ENCODE data around the gene PEX14. TPM values are rescaled to one million over a fixed set of nuclear protein-coding genes. Genes with fewer than 3 reads are reported as not detected.

PEX14 gene
- total and polyA plus RNA-seq, 2 donors (not counting 3 experiments of a cell fraction or from before 2014, with no cell fraction given): 19.5 to 26.5 TPM

- TF ChIP-seq, protein P1, sequence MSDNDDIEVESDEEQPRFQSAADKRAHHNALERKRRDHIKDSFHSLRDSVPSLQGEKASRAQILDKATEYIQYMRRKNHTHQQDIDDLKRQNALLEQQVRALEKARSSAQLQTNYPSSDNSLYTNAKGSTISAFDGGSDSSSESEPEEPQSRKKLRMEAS (IDR thresholded peaks at IDR 0.05; ENCODE audit: insufficient read depth, insufficient read length): no peak
- TF ChIP-seq FOS (IDR thresholded peaks at IDR 0.05; ENCODE audit: borderline replicate concordance, insufficient read depth, low read length) (no peak), EZH2 (IDR thresholded peaks at IDR 0.05; ENCODE audit: borderline replicate concordance, low read depth, low read length, severe bottlenecking) (no peak), POLR2A (IDR thresholded peaks at IDR 0.05; ENCODE audit: low read depth, low read length) (no peak), POLR2AphosphoS5 (IDR thresholded peaks at IDR 0.05; ENCODE audit: insufficient read depth, low read depth, low read length) (no peak), JUN (IDR thresholded peaks at IDR 0.05; ENCODE audit: borderline replicate concordance, insufficient read depth, insufficient read length, low read depth) (no peak), GATA2 (IDR thresholded peaks at IDR 0.05; ENCODE audit: insufficient read depth, insufficient read length, low read depth, low read length) (no peak), MYC (IDR thresholded peaks at IDR 0.05; ENCODE audit: low read depth, low read length) (no peak)
- TF ChIP-seq, protein P2, sequence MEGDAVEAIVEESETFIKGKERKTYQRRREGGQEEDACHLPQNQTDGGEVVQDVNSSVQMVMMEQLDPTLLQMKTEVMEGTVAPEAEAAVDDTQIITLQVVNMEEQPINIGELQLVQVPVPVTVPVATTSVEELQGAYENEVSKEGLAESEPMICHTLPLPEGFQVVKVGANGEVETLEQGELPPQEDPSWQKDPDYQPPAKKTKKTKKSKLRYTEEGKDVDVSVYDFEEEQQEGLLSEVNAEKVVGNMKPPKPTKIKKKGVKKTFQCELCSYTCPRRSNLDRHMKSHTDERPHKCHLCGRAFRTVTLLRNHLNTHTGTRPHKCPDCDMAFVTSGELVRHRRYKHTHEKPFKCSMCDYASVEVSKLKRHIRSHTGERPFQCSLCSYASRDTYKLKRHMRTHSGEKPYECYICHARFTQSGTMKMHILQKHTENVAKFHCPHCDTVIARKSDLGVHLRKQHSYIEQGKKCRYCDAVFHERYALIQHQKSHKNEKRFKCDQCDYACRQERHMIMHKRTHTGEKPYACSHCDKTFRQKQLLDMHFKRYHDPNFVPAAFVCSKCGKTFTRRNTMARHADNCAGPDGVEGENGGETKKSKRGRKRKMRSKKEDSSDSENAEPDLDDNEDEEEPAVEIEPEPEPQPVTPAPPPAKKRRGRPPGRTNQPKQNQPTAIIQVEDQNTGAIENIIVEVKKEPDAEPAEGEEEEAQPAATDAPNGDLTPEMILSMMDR (IDR thresholded peaks at IDR 0.05; ENCODE audit: extremely low read depth in 1 of 2, insufficient read depth in 1 of 2, low read depth in 1 of 2, low read length in 2 of 2): no peak
- Histone ChIP-seq H3K27ac (ENCODE audit: insufficient read depth, low read depth, low read length) (no peak overlapping the region), H3K4me1 (ENCODE audit: control insufficient read depth, extremely low read depth, insufficient read depth, low read length) (no peaks in the 10 kb centered on the region), H3K4me3 (replicated peaks in 1 of 3; ENCODE audit: insufficient read depth in 1 of 3, low read depth in 1 of 3, low read length in 3 of 3) (no peak overlapping the region), H4K20me1 (replicated peaks; ENCODE audit: control insufficient read depth, extremely low read depth, insufficient read depth, low read length) (no peaks in the 10 kb centered on the region), H3K9ac (replicated peaks; ENCODE audit: extremely low read depth, insufficient read depth, low read length) (no peak overlapping the region), H3K36me3 (ENCODE audit: control insufficient read depth in 2 of 2, extremely low read depth in 1 of 2, insufficient read depth in 2 of 2, low read length in 2 of 2) (no peaks in the 10 kb centered on the region), H3K9me3 (replicated peaks; ENCODE audit: control insufficient read depth, insufficient read depth, low read length) (no peaks in the 10 kb centered on the region), H3K4me2 (ENCODE audit: insufficient read depth, low read length) (no peak overlapping the region), H2AFZ (ENCODE audit: low read depth, low read length) (no peak overlapping the region), H3K9me1 (replicated peaks; ENCODE audit: control insufficient read depth, extremely low read depth, insufficient read depth, low read length) (no peaks in the 10 kb centered on the region), H3K79me2 (ENCODE audit: control insufficient read depth, insufficient read depth, low read length) (no peaks in the 10 kb centered on the region), H3K27me3 (ENCODE audit: control insufficient read depth in 2 of 2, insufficient read depth in 2 of 2, low read length in 2 of 2) (peaks cover 0 to 3% of the 10 kb centered on the region in 2 experiments)
- FAIRE-seq: no peak
- CTCF ChIA-PET: no interaction called here
- POLR2A ChIA-PET: no interaction called here
- intact Hi-C loops (cut with micrococcal nuclease): no loop called here
- DNase-seq (ENCODE audit: low read depth, low spot score): no peak
- no TSS peak for BruUV-seq (replicated peaks)
- dilution Hi-C loops (cut with MboI; ENCODE audit: extremely low pct_ligation_motif_present, low sequenced_read_pairs): no loop called here
These were observed 194.8 kb downstream of the PEX14 start for GRCh38 chr1:10669570-10669969.

All from endothelial cell of umbilical vein (primary cell).